Gastroesophageal sphincter (tissue), 4 donors: ENCODE results near the gene MCTP1. TPM values are rescaled to one million over a fixed set of nuclear protein-coding genes. Genes with fewer than 3 reads are reported as not detected.

Source experiments
- ATAC-seq: fragments of 150-250 bp; one replicate; pipeline ENCODE4 v1.9.1; 2016; ENCODE audit warnings: mild to moderate bottlenecking, moderate library complexity
- H3K27ac ChIP-seq, 4 donors: fragments of 200-600 bp; sonication (generic) in 3 of 4; 1 replicate in 3 of 4; 2 replicates in 1 of 4; pipeline ENCODE4 v1.5.1; 2016 to 2019
- H3K27me3 ChIP-seq: fragments of 200-600 bp; sonication (generic); one replicate; pipeline ENCODE4 v1.5.1; 2019
- H3K36me3 ChIP-seq, 2 donors: fragments of 200-600 bp; sonication (generic); one replicate each; pipeline ENCODE4 v1.5.1; 2019; ENCODE audit warnings: control low read depth in 1 of 2
- H3K4me1 ChIP-seq, 3 donors: fragments of 200-600 bp; sonication (generic); 1 replicate in 2 of 3; 2 replicates in 1 of 3; pipeline ENCODE4 v1.5.1; 2016 to 2019; ENCODE audit warnings: control low read depth in 2 of 3
- H3K4me3 ChIP-seq, 2 donors: fragments of 200-600 bp; sonication (generic); one replicate each; pipeline ENCODE4 v1.5.1; 2019; ENCODE audit warnings: mild to moderate bottlenecking in 1 of 2, moderate library complexity in 1 of 2
- H3K9me3 ChIP-seq, 3 donors: fragments of 200-600 bp; sonication (generic); one replicate each; pipeline ENCODE4 v1.5.1; 2017 to 2019; ENCODE audit warnings: control low read depth in 2 of 3
- EP300 ChIP-seq: sonication (generic); formaldehyde crosslinking; IDR thresholded peaks from one replicate; pipeline ENCODE4 v1.6.1; 2017; ENCODE audit warnings: antibody characterized with exemption, mild to moderate bottlenecking
- POLR2A ChIP-seq, 2 donors: fragments of 450-650 bp; IDR thresholded peaks; one replicate each; pipeline ENCODE4 v1.6.1; 2017; ENCODE audit warnings: antibody characterized with exemption in 2 of 2, mild to moderate bottlenecking in 2 of 2, moderate library complexity in 1 of 2
- POLR2AphosphoS5 ChIP-seq: sonication (generic); formaldehyde crosslinking; IDR thresholded peaks from one replicate; pipeline ENCODE4 v1.6.1; 2017; ENCODE audit warnings: antibody characterized with exemption
- WGBS, 2 donors: methylation state at CpG; one replicate each; pipeline ENCODE4 v1.1.5; 2018; ENCODE audit warnings: low coverage in 1 of 2; 5-methylcytosine and 5-hydroxymethylcytosine counted together
- total RNA-seq, 4 donors: library from RNA; depleted of rRNA; stranded (reverse); fragments of >200 nt; gene quantifications; one replicate each; pipeline ENCODE4 v1.1.0, GENCODE V29; 2016
- TF ChIP-seq, protein P1 (sequence below), 4 experiments: fragments of 200-600 bp in 2 of 4; fragments of 450-650 bp in 2 of 4; sonication (generic) in 1 of 4; IDR thresholded peaks; one replicate each; pipeline ENCODE4 v1.5.1; 2017 to 2019; ENCODE audit warnings: antibody characterized with exemption in 4 of 4, mild to moderate bottlenecking in 2 of 4, moderate library complexity in 2 of 4

Gene MCTP1
- total RNA-seq, 4 donors from 2014 or later = 13.5 to 57.6 (median 21.9) TPM

DNA sequence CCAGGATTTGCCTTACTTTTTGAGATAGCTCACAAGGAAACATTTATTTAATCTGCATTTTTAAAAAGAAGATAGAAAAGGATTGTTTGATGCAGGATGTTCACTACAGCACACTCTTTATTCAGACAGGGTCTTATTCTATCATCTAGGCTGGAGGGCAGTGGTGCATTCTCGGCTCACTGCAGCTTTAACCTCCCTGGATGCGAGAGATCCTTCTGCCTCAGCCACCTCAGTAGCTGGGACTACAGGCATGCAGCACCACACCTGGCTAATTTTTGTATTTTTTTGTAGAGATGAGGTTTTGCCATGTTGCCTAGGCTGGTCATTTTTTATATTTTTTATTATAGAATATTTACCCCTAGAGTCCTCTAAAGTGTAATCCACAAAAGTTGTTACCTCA lies 221.4 kb downstream of the MCTP1 start:
- Histone ChIP-seq H3K27me3 (no peaks in the 10 kb centered on the region), H3K27ac (no peak overlapping the region), H3K9me3 (no peaks in the 10 kb centered on the region), H3K36me3 (no peaks in the 10 kb centered on the region), H3K4me1 (no peaks in the 10 kb centered on the region), H3K4me3 (no peak overlapping the region)
- TF ChIP-seq, protein P1, sequence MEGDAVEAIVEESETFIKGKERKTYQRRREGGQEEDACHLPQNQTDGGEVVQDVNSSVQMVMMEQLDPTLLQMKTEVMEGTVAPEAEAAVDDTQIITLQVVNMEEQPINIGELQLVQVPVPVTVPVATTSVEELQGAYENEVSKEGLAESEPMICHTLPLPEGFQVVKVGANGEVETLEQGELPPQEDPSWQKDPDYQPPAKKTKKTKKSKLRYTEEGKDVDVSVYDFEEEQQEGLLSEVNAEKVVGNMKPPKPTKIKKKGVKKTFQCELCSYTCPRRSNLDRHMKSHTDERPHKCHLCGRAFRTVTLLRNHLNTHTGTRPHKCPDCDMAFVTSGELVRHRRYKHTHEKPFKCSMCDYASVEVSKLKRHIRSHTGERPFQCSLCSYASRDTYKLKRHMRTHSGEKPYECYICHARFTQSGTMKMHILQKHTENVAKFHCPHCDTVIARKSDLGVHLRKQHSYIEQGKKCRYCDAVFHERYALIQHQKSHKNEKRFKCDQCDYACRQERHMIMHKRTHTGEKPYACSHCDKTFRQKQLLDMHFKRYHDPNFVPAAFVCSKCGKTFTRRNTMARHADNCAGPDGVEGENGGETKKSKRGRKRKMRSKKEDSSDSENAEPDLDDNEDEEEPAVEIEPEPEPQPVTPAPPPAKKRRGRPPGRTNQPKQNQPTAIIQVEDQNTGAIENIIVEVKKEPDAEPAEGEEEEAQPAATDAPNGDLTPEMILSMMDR (IDR thresholded peaks at IDR 0.05) = no peak
- TF ChIP-seq POLR2A (IDR thresholded peaks at IDR 0.05) (no peak), EP300 (no peak), POLR2AphosphoS5 (no peak)
- 48 to 83% methylated on average over 2 of the region's 2 CpGs for WGBS, 2 donors
- ATAC-seq = no peak

DNA sequence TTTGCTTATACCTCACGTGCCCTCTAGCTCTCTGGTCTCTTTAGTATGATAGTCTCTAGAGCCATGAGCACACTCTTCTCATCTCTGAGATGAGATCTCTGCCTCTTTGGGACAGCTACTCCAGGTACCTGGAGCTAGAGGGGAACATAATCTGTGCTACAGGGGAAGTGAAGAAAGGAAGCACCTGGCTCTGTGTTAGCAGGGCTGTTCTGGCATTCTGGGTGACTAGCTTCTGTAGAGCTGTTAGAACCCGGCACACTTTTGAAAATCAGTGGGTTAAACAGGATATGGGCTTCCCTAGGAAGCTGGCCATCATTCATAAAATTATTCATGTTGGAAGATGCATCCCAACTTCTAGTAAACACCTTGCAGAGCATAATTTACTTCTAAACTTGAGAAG lies 224.8 kb downstream of the MCTP1 start:
- ATAC-seq = no peak

DNA sequence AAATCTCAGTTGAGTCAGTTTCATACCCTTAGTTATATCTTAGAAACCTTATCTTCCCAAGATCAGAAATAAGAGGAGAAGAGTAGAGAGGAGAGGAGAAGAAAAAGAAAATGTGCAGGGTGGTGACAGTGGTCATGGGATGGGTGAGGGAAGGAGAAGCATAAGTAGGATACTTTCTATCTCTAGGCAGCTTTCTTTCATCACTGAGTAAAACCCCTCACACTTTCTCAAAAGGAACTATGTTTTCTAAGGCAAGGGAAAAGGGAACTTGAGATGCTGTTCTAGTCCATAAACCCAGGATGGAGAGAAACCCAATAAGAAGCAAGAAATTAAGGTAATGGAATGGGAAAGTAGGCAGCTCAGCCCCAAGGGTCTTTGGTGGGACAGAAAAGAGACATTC lies 225.3 kb downstream of the MCTP1 start:
- Histone ChIP-seq H3K4me3 (no peak overlapping the region), H3K27me3 (no peaks in the 10 kb centered on the region), H3K9me3 (no peaks in the 10 kb centered on the region), H3K4me1 (no peaks in the 10 kb centered on the region), H3K27ac (no peak overlapping the region), H3K36me3 (no peaks in the 10 kb centered on the region)
- no peak for ATAC-seq
- TF ChIP-seq, protein P1 (IDR thresholded peaks at IDR 0.05) = no peak
- TF ChIP-seq EP300 (no peak), POLR2A (IDR thresholded peaks at IDR 0.05) (no peak)

More for the DNA sequence above, 224.8 kb downstream of the MCTP1 start:
- TF ChIP-seq EP300 (no peak), POLR2A (IDR thresholded peaks at IDR 0.05) (no peak), POLR2AphosphoS5 (no peak)
- TF ChIP-seq, protein P1 (IDR thresholded peaks at IDR 0.05) = no peak
- 0 to 70% methylated on average over 1 of the region's 2 CpGs for WGBS, 2 donors
- no peaks in the 10 kb centered on the region for H3K36me3 ChIP-seq
- H3K4me3 ChIP-seq = no peak overlapping the region
- H3K9me3 ChIP-seq = no peaks in the 10 kb centered on the region
- H3K4me1 ChIP-seq = no peaks in the 10 kb centered on the region
- no peak overlapping the region for H3K27ac ChIP-seq
- H3K27me3 ChIP-seq = no peaks in the 10 kb centered on the region

DNA sequence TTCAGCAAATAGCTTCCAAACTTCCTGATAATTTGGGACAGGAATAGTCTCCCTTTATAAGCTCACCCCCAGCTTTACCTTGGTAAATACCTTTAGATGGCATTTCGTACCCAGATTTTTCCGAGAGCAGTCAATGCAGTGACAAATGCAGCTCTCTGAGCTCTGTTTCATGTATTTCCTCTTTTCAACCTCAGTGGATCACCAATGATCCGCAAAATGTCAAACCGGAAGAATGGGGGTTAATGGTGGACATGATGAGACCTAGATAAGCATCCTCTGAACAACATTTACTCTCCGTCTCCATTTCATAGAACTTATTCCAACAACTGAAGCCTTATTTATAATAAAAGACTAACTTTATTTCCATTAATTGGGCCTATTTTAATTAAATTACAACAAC lies 227.3 kb downstream of the MCTP1 start:
- TF ChIP-seq, protein P1 (IDR thresholded peaks at IDR 0.05) = no peak
- TF ChIP-seq POLR2AphosphoS5 = no peak
- no peak for TF ChIP-seq POLR2A (IDR thresholded peaks at IDR 0.05)
- TF ChIP-seq EP300 = no peak
- Histone ChIP-seq H3K4me1 (no peaks in the 10 kb centered on the region), H3K9me3 (no peaks in the 10 kb centered on the region), H3K27ac (no peak overlapping the region), H3K27me3 (no peaks in the 10 kb centered on the region), H3K4me3 (no peak overlapping the region), H3K36me3 (no peaks in the 10 kb centered on the region)
- WGBS, 2 donors = 88 to 90% methylated on average over 5 of the region's 5 CpGs
- ATAC-seq = no peak

DNA sequence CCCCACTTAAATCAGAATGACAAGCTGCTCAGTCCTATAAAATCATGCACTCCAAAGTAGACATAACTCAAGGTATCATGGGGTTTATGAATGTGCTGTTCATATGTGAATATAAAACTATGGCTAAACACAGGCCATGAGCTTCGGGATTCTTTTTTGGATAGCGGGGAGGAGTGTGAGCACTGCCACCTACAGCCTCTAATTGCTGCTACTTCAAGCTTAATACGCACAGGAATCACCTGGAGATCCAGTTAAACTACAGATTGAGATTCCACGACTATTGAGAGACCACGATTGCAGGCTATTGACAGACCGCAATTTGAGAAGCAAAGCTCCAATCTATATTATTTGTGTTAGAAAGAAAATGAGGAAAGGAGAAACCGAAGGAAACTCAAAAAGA lies 231.6 kb downstream of the MCTP1 start:
- Histone ChIP-seq H3K36me3 (no peaks in the 10 kb centered on the region), H3K4me1 (no peaks in the 10 kb centered on the region), H3K4me3 (no peak overlapping the region), H3K9me3 (no peaks in the 10 kb centered on the region), H3K27ac (no peak overlapping the region), H3K27me3 (no peaks in the 10 kb centered on the region)
- TF ChIP-seq POLR2AphosphoS5 = no peak
- TF ChIP-seq POLR2A (IDR thresholded peaks at IDR 0.05) = no peak
- no peak for TF ChIP-seq EP300
- TF ChIP-seq, protein P1 (IDR thresholded peaks at IDR 0.05) = no peak
- 89 to 100% methylated on average over 6 to 7 of the region's 7 CpGs for WGBS, 2 donors
- ATAC-seq = no peak
